Measurements from ENCODE around the gene SRRM2.

The SRRM2 gene

GRCh38 chr16:2752035-2752849 is at the start of gene SRRM2:
Gene SRRM2 (plus strand): TSS chr16:2752638. CDS start chr16:2756365, 3,727 bp downstream.
- peak; percentile 92 to 97 for DNase-seq

- no peak for DNase-seq
These were observed 49.3 kb upstream of the SRRM2 start for GRCh38 chr16:2702871-2703745.

- DNase-seq: no peak
These were observed 48.1 kb upstream of the SRRM2 start for GRCh38 chr16:2704166-2704982.

DNA sequence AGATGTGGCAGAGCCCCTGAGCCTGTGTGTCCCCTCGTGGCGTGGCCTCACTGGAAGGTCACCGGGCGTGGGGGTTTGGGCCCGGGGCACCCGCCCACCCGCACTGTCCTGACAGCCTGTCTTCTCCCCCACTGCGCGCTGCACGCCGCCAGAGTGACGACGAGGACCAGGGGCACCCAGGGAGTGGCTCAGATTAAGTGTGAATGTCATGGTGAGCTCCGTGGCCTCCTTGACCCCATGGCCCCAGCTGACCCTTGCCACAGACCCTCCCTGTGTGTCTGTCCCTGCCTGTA is 47.5 kb upstream of the SRRM2 start:
- DNase-seq: no peak

DNA sequence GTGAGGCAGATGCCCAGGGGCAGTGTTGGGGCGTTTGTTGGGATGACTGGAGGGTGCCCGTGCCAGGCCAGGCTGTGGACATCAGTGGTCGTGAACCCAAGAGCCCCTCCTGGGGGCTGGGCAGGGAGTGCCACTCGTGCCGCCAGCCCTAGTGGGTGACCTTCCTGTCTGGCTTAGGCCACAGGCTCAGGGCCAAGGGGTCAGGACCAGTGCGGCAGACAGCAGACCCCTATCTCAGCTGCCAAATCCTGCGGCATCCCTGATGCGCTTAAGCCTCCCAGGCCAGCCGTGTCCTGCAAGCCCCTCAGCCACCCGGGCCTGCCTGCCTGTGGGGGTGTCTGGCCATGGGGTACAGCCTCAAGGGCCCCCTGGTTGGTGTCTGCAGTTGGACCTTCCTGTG is 47.1 kb upstream of the SRRM2 start:
- DNase-seq: no peak

- DNase-seq: no peak
These were observed 46.4 kb upstream of the SRRM2 start for GRCh38 chr16:2706085-2706484.

DNA sequence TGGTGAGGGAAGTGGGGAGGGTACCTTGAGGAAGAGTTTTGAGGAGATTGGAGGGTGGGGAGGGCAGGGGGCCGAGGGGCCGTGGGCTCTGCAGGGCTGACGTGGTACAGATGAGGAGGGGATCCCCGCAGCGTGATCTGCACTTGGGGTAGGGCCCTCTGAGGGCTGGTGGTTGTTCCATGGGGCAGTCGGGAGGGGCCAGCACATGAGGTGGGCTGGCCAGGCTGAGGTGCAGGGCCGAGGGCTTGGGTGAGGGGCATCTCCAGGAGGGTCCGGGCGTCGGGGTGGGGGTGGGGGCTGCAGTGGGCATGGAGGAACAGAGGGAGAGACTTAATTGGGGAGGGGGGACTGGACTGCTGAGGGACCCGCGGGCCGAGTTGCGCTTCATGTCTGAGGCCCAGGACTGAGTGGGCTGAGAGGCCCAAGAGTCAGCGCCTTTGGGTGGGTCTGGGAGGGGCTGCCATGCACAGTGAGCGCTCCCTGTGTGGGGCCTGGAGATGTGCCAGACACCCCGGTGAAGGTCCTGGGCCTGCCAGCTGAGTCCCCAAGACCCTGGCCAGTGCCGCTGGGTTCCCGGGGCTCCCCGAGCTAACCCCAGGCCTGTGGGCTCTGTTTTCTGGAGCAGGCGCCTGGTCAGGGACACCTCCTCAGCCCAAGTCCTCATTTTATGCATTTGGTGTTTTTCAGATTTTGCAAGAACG is 45.7 kb upstream of the SRRM2 start:
- DNase-seq: no peak

DNA sequence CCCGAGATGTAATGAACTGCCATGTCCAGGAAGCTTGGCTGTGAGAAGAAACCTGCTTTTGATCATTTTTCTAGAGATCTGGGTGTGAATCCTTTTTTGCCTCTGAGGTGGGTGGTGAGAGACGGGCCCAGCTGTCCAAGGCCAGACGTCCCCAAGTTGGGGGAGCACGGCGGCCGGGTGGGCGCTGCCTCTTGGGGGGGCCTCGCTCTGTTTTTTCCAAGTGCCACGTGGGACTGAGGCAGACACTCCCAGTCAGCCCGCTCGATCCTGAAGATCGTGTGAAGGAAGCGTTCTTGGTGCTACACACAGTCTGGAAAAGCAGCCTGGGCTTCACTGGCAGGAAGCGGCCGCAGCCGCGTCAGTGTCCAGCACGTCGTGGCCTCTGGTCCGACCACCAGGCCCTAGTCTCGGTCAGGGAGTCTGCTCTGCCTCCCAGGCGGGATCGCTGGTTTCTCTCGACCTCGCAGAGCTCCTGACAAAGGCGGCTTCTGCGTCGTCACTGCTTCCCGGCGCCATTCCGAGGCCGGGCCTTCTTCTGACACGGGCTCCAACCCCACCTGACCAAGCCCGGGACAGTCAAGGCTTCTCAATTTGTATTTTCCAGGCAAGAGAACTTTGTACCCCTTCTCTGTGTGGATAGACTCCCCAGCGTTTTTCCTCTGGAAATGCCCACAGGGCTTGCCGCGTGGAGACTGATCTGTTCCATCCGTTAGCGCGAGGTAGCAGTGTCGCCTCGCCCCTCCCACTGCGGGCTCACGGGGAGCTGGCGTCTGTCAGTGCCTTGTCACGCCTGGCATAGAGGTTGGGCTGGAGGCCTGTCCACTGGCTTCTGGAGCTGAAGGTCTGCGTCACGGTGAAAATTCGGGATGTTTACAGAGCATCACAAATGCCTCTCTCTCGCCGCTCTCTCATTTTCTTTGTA is 44.8 kb upstream of the SRRM2 start:
- no peak for DNase-seq

DNA sequence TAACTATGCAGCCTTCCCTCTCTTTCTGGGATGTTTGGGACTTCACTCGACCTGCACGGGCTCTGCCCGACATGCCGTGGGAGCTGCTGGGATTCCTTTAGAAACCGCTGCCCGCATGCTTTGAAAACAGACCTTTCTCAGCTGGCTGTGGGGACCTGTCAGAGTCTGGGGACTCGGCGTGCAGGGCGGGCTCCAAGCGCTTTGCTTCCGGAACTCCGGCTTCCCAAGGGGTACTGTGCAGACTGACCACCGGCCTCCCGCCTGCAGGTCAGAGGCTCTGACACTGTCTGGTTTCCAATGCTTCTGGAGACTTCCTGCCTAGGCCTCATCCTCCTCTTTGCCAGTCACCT is 44.2 kb upstream of the SRRM2 start:
- DNase-seq: no peak

GRCh38 chr16:2708955-2709587 is 43.4 kb upstream of the SRRM2 start:
- DNase-seq: no peak

DNA sequence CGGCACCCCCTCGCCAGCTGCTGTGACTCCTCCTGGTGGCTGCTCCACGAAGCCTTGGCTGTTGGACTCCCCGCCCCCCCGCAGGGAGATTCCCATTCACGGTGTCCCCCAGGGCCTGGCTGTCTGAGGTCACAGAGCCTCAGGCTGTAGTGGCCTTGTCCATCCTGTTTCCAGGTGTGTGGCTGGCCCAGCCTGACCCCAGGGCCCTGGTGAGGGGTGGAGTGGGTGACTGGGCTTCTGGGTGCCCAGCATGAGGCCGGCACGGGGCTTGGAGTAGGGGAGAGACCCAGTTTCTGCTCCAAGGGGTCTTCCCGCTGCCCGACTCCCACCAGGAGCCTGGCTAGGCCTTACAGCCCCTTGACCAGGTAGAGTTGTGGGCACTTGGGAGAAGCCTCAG is 42.9 kb upstream of the SRRM2 start:
- no peak for DNase-seq

GRCh38 chr16:2710021-2710710 is 42.3 kb upstream of the SRRM2 start:
- no peak for DNase-seq

DNA sequence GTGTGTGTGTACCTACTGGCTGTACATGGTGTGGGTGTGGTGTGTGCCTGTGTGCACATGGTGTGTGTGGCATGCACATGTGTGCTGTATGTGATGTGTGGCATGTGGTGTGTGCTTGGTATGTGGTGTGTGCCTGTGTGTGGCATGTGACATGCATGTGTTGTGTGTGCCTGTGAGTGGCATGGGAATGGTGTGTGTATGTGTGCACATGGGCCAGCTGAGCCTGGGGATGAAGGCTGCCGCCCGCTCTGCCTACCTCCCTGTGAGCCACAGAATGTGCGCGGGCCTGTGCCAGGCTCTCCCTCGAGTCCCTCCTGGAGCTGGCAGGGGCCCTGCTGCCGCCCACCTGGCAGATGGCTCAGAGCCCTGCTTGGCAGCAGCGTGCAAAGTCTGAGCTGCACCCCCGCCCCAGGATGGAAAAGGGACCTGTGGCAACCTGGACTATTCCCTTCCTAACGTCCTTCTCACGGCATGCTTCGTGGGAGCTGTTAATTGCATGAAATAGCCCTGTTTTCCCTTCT is 41.7 kb upstream of the SRRM2 start:
- no peak for DNase-seq

DNA sequence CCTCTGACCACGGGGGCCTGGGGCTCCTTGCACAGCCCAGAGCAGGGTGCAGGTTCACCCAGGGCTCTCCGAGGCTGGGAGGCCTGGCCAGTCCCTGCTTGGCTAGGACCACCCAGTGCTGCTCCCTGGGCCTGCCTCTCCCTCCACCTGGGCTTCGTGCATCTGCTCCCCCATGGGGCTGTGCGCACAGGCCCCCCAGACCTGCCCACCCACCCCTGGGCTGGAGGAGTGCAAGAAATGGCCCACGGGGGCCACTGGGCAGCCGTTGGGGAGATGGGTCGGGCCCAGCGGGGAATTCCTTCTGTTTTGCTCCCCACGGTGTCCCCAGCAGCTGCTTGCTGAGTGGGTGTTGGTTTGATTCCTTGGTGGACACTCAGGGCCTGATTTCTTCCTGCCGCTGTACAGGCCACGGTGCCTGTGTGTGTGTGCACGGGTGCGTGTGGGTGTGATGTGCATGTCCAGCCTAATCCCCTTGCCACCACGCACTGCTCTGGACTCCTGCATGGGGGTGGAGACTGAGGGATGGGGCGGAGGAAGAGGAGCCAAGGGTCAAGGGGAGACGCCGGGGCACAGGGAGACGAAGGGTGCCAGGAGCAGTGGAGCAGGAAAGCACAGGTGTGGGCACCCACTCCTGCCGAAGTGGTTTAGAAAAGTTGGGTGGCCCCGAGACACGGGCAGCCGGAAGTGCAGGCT is 40.9 kb upstream of the SRRM2 start:
- no peak for DNase-seq

GRCh38 chr16:2712063-2712441 is 40.4 kb upstream of the SRRM2 start:
- DNase-seq: no peak

GRCh38 chr16:2712546-2712945 is 39.9 kb upstream of the SRRM2 start:
- DNase-seq: no peak

GRCh38 chr16:2713523-2713922 is 38.9 kb upstream of the SRRM2 start:
- DNase-seq: no peak

- DNase-seq: no peak
These were observed 38.3 kb upstream of the SRRM2 start for GRCh38 chr16:2713985-2714774.

GRCh38 chr16:2715064-2715463 is 37.4 kb upstream of the SRRM2 start:
- no peak for DNase-seq

Data from NCI-H2081 (cell line).